Peyer's patch (tissue), 4 donors: ENCODE measurements around the gene NCCRP1.

Experiments
- CTCF ChIP-seq, 6 experiments: fragments of 450-650 bp in 4 of 6; fragments of 200-600 bp in 2 of 6; sonication (generic) in 1 of 6; IDR thresholded peaks; one replicate each; pipeline ENCODE4 v1.5.1; 2017 to 2019; ENCODE audit warnings: antibody characterized with exemption in 6 of 6, mild to moderate bottlenecking in 3 of 6, moderate library complexity in 1 of 6
- POLR2A ChIP-seq, 2 donors: fragments of 450-650 bp; IDR thresholded peaks; one replicate each; pipeline ENCODE4 v1.5.1; 2017; ENCODE audit warnings: antibody characterized with exemption in 2 of 2, mild to moderate bottlenecking in 2 of 2, moderate library complexity in 2 of 2

DNA sequence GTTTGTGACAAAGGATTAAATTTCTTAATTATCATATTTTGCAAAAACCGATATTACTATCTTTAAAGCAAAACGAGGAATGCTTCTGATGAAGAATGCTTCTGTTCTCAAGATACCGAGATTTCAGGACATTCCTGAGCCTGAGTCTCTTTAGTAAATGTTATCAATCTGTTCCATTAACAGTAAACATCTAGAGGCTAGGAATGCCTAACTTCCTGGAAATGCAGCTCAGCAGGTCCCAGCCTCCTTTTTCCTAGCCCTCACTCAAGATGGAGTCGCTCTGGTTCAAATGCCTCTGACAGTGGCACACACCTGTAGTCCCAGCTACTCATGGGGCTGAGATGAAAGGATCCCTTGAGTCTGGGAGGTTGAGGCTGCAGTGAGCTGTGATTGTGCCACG lies 54.3 kb downstream of the NCCRP1 start:
- TF ChIP-seq CTCF (IDR thresholded peaks at IDR 0.05): no peak
- no peak for TF ChIP-seq POLR2A (IDR thresholded peaks at IDR 0.05)
